ENCODE measurements around the gene GPR146. TPM values are rescaled to one million over a fixed set of nuclear protein-coding genes. Genes with fewer than 3 reads are reported as not detected.

GPR146 gene
- total and polyA plus RNA-seq, 2 of the 13 experiments (the other 11 are each of a cell fraction or from before 2014, with no cell fraction given): 2.0 to 15.9 TPM

GRCh38 chr7:1044189-1045068 is at the start of gene GPR146 (continued):
- TF ChIP-seq GLMP (CRISPR knock-in tag; IDR thresholded peaks at IDR 0.05; ENCODE audit: borderline replicate concordance) (no peak), ZNF713 (CRISPR knock-in tag; IDR thresholded peaks at IDR 0.05) (no peak), ZBTB2 (CRISPR knock-in tag; IDR thresholded peaks at IDR 0.05; ENCODE audit: low read depth) (peak; percentile 66), ZNF503 (CRISPR knock-in tag; IDR thresholded peaks at IDR 0.05) (0 out of 2 replicates have a peak, but pooled peaks have one; percentile 9), MLX (CRISPR knock-in tag; IDR thresholded peaks at IDR 0.05) (no peak; the same call in 1 of the 2 replicates), PAWR (CRISPR knock-in tag; IDR thresholded peaks at IDR 0.05; ENCODE audit: borderline replicate concordance) (no peak), FOXM1 (CRISPR knock-in tag; IDR thresholded peaks at IDR 0.05) (no peak), SNAPC5 (CRISPR knock-in tag; IDR thresholded peaks at IDR 0.05; ENCODE audit: borderline replicate concordance) (no peak), ZFP36L2 (CRISPR knock-in tag; IDR thresholded peaks at IDR 0.05) (no peak), ZNF30 (CRISPR knock-in tag; IDR thresholded peaks at IDR 0.05) (no peak), ZNF747 (CRISPR knock-in tag; IDR thresholded peaks at IDR 0.05; ENCODE audit: borderline replicate concordance) (no peak), ATM (IDR thresholded peaks at IDR 0.05; ENCODE audit: borderline replicate concordance) (no peak), CBX5 (CRISPR knock-in tag; IDR thresholded peaks at IDR 0.05; ENCODE audit: borderline replicate concordance) (no peak), TOE1 (CRISPR knock-in tag; IDR thresholded peaks at IDR 0.05) (no peak), ZNF24 (IDR thresholded peaks at IDR 0.05) (no peak), IRF2 (CRISPR knock-in tag; IDR thresholded peaks at IDR 0.05) (no peak), NFATC3 (CRISPR knock-in tag; IDR thresholded peaks at IDR 0.05) (no peak), GPBP1L1 (CRISPR knock-in tag; IDR thresholded peaks at IDR 0.05) (no peak), MLXIP (CRISPR knock-in tag; IDR thresholded peaks at IDR 0.05; ENCODE audit: borderline replicate concordance) (no peak), SMAD9 (CRISPR knock-in tag; IDR thresholded peaks at IDR 0.05) (no peak)

All from HepG2 (cell line).